Panc1 (cell line): ENCODE measurements around the gene SIGLECL1. TPM values are rescaled to one million over a fixed set of nuclear protein-coding genes. Genes with fewer than 3 reads are reported as not detected.

ENCODE experiments used
- ATAC-seq: fragments of 200-7000 bp; cut with Tn5 transposase; 2 replicates; pipeline ENCODE4 v1.9.1; 2020; ENCODE audit warnings: mild to moderate bottlenecking, moderate library complexity
- BruUV-seq: library from RNA; stranded (reverse); fragments of 400-500 nt; replicated peaks from 2 replicates; lab custom pipeline; 2021; lab: Mats Ljungman, UMichigan
- CTCF ChIA-PET: fragments of 300-600 bp; sonication (Branson Sonifier 250); formaldehyde crosslinking; loops from one replicate; lab custom pipeline; 2022; ENCODE audit warnings: antibody characterized with exemption; lab: Charles Lee
- POLR2A ChIA-PET: fragments of 300-600 bp; sonication (Branson Sonifier 250); formaldehyde crosslinking; loops from one replicate; lab custom pipeline; 2022; ENCODE audit warnings: antibody characterized with exemption; lab: Charles Lee
- DNase-seq: peaks from one replicate; pipeline ENCODE4 v3.0.0-alpha.2; 2010; ENCODE audit warnings: low read depth, low spot score
- H3K27ac ChIP-seq: 2 replicates; pipeline ENCODE4 v1.5.1; 2011; ENCODE audit warnings: mild to moderate bottlenecking, low read length, inconsistent platforms
- H3K27me3 ChIP-seq: fragments of 200-500 bp; sonication (Bioruptor generic); 2 replicates; pipeline ENCODE4 v1.6.0; 2014; ENCODE audit warnings: low read length, inconsistent platforms; ENCODE audit not compliant: control insufficient read depth, insufficient read depth
- H3K36me3 ChIP-seq: fragments of 200-500 bp; sonication (Bioruptor generic); 2 replicates; pipeline ENCODE4 v1.5.1; 2014; ENCODE audit warnings: inconsistent platforms, mild to moderate bottlenecking, low read length, moderate library complexity; ENCODE audit not compliant: control insufficient read depth, insufficient read depth
- H3K4me1 ChIP-seq: 2 replicates; pipeline ENCODE4 v1.5.1; 2011; ENCODE audit warnings: inconsistent platforms, mild to moderate bottlenecking, low read length, moderate library complexity; ENCODE audit not compliant: control insufficient read depth, insufficient read depth
- H3K4me3 ChIP-seq, 2 experiments: 2 replicates each; pipeline ENCODE4 v1.5.1; 2011 to 2012; ENCODE audit warnings: low read depth in 2 of 2, low read length in 2 of 2, mild to moderate bottlenecking in 2 of 2, inconsistent platforms in 1 of 2, moderate library complexity in 1 of 2
- H3K9me3 ChIP-seq: fragments of 200-500 bp; sonication (Bioruptor generic); 2 replicates; pipeline ENCODE4 v1.5.1; 2014; ENCODE audit warnings: low read depth, mild to moderate bottlenecking, inconsistent platforms, low read length, moderate library complexity; ENCODE audit not compliant: control insufficient read depth, insufficient read depth
- POLR2AphosphoS5 ChIP-seq: IDR thresholded peaks from 2 replicates; pipeline ENCODE4 v1.6.1; 2012; ENCODE audit warnings: mild to moderate bottlenecking, low read depth, low read length, moderate library complexity
- SIN3A ChIP-seq: IDR thresholded peaks from 2 replicates; pipeline ENCODE4 v1.6.1; 2012; ENCODE audit warnings: low read depth, mild to moderate bottlenecking, low read length, moderate library complexity, borderline replicate concordance; ENCODE audit not compliant: insufficient read depth
- TCF7L2 ChIP-seq: IDR thresholded peaks from 2 replicates; pipeline ENCODE4 v1.6.1; 2011; ENCODE audit warnings: mild to moderate bottlenecking, low read depth, low read length, inconsistent platforms
- in situ Hi-C: cut with HindIII; loops from 2 replicates; pipeline ENCODE4 v1.10.0; 2016; ENCODE audit warnings: low sequenced_read_pairs, low pct_unique_long_range_greater_than_20kb
- intact Hi-C: fragments of 100-400 bp; cut with micrococcal nuclease; formaldehyde crosslinking; loops from one replicate; pipeline ENCODE4 v1.10.0; 2022; ENCODE audit not compliant: unreplicated experiment
- total RNA-seq: library from RNA; stranded (reverse); gene quantifications from one replicate; pipeline ENCODE4 v1.2.1, GENCODE V29; 2021; ENCODE audit not compliant: unreplicated experiment
- TF ChIP-seq, protein P1 (sequence below): fragments of 450-650 bp; IDR thresholded peaks from 2 replicates; pipeline ENCODE4 v1.5.1; 2017; ENCODE audit warnings: mild to moderate bottlenecking
- TF ChIP-seq, protein P2 (sequence below), 2 experiments: IDR thresholded peaks; 2 replicates each; pipeline ENCODE4 v1.6.1; 2011 to 2012; ENCODE audit warnings: low read depth in 2 of 2, control low read depth in 1 of 2, low read length in 1 of 2, mild to moderate bottlenecking in 1 of 2, moderate library complexity in 1 of 2; ENCODE audit not compliant: insufficient read depth in 1 of 2

The SIGLECL1 gene
- total RNA-seq, 1 experiment from 2014 or later, result not detected

DNA sequence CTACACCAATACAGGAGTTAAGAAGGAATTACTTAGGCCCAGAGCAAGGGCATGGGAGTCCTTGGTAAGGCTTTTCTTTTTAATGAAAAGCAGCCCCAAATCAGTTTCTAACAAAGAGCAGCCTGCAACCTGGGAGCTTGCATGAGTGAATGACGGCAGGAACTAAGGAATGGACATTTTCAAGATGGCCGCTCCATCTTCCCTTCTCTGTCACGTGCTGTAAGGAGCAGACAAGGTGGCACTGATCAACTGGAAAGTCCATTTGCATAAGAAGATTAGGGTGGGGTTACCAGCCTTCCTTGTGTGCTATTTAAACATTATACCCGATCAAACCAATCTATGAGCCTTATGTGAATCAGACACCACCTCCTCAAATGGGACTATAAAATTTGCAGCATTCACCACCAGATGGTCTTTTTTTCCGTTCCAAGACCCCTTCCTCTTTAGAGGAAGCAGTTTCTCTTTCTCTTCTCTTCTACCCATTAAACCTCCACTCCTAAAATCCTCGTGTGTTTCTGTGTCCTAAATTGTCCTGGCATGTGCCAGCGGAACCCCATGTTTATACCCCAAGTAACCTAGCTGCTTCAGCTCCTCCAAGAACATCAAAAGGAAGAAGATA, 2.8 kb upstream of the SIGLECL1 start:
- Histone ChIP-seq H3K36me3 (no peaks in the 10 kb centered on the region), H3K27me3 (no peaks in the 10 kb centered on the region; the same call in 1 of the 2 replicates), H3K4me1 (no peaks in the 10 kb centered on the region), H3K9me3 (no peaks in the 10 kb centered on the region), H3K27ac (no peak overlapping the region), H3K4me3 (no peak overlapping the region)
- intact Hi-C loops, result no loop called here
- POLR2A ChIA-PET, result no interaction called here
- CTCF ChIA-PET, result no interaction called here
- no TSS peak for BruUV-seq
- ATAC-seq (no peak), DNase-seq (no peak)
- in situ Hi-C loops, result no loop called here
- TF ChIP-seq, protein P1, sequence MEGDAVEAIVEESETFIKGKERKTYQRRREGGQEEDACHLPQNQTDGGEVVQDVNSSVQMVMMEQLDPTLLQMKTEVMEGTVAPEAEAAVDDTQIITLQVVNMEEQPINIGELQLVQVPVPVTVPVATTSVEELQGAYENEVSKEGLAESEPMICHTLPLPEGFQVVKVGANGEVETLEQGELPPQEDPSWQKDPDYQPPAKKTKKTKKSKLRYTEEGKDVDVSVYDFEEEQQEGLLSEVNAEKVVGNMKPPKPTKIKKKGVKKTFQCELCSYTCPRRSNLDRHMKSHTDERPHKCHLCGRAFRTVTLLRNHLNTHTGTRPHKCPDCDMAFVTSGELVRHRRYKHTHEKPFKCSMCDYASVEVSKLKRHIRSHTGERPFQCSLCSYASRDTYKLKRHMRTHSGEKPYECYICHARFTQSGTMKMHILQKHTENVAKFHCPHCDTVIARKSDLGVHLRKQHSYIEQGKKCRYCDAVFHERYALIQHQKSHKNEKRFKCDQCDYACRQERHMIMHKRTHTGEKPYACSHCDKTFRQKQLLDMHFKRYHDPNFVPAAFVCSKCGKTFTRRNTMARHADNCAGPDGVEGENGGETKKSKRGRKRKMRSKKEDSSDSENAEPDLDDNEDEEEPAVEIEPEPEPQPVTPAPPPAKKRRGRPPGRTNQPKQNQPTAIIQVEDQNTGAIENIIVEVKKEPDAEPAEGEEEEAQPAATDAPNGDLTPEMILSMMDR, result no peak
- TF ChIP-seq TCF7L2, result no peak
- TF ChIP-seq POLR2AphosphoS5, result no peak
- TF ChIP-seq SIN3A, result no peak
- TF ChIP-seq, protein P2, sequence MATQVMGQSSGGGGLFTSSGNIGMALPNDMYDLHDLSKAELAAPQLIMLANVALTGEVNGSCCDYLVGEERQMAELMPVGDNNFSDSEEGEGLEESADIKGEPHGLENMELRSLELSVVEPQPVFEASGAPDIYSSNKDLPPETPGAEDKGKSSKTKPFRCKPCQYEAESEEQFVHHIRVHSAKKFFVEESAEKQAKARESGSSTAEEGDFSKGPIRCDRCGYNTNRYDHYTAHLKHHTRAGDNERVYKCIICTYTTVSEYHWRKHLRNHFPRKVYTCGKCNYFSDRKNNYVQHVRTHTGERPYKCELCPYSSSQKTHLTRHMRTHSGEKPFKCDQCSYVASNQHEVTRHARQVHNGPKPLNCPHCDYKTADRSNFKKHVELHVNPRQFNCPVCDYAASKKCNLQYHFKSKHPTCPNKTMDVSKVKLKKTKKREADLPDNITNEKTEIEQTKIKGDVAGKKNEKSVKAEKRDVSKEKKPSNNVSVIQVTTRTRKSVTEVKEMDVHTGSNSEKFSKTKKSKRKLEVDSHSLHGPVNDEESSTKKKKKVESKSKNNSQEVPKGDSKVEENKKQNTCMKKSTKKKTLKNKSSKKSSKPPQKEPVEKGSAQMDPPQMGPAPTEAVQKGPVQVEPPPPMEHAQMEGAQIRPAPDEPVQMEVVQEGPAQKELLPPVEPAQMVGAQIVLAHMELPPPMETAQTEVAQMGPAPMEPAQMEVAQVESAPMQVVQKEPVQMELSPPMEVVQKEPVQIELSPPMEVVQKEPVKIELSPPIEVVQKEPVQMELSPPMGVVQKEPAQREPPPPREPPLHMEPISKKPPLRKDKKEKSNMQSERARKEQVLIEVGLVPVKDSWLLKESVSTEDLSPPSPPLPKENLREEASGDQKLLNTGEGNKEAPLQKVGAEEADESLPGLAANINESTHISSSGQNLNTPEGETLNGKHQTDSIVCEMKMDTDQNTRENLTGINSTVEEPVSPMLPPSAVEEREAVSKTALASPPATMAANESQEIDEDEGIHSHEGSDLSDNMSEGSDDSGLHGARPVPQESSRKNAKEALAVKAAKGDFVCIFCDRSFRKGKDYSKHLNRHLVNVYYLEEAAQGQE (IDR thresholded peaks at IDR 0.05; ENCODE audit: insufficient read depth in 1 of 2, low read depth in 2 of 2, low read length in 1 of 2), result no peak

DNA sequence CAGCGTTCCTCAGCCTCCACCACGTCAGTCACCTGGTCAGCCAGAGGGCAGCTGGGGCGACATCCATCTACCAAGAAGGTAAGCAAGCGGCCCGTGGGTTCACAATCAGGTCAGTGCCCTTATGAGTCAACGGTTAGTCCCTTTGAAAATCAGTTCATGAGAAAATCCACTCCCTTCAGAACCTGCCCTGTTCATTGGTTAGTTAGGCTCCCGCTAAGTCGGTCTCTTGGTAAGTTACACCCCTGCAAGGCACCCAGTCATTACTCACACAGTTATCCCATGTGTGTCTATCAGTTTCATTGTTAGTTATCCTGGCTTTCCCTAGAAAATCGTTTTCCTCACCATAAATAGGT, 564 bp downstream of the SIGLECL1 start:
- Histone ChIP-seq H3K4me3 (no peak overlapping the region), H3K27me3 (no peaks in the 10 kb centered on the region), H3K27ac (no peak overlapping the region), H3K4me1 (no peaks in the 10 kb centered on the region), H3K36me3 (no peaks in the 10 kb centered on the region), H3K9me3 (no peaks in the 10 kb centered on the region)
- BruUV-seq, result no TSS peak
- DNase-seq, result no peak
- no peak for ATAC-seq
- TF ChIP-seq POLR2AphosphoS5 (no peak), SIN3A (no peak), TCF7L2 (no peak)
- TF ChIP-seq, protein P1, result no peak
- TF ChIP-seq, protein P2 (IDR thresholded peaks at IDR 0.05; ENCODE audit: insufficient read depth in 1 of 2, low read depth in 2 of 2, low read length in 1 of 2), result no peak
- in situ Hi-C loops, result no loop called here
- intact Hi-C loops, result no loop called here
- POLR2A ChIA-PET, result no interaction called here
- CTCF ChIA-PET, result no interaction called here
